Activated naive CD8-positive, alpha-beta T cell treated with anti-CD3 and anti-CD28 coated beads for 36 hours (primary cell): ENCODE results near the gene IER3IP1. TPM values are rescaled to one million over a fixed set of nuclear protein-coding genes. Genes with fewer than 3 reads are reported as not detected.
"Not testable (repeated sequence)": the region's sequence is repeated elsewhere in the genome, so short reads cannot be mapped to it uniquely, and the experiment has no call there.

ENCODE experiments used
- DNase-seq: peaks from one replicate; pipeline ENCODE4 v3.0.0; 2021
- H3K27ac Mint-ChIP-seq: one replicate; pipeline ENCODE4 v1.8.0; 2022; ENCODE audit warnings: mild to moderate bottlenecking, moderate library complexity, mixed read lengths
- H3K27me3 Mint-ChIP-seq: one replicate; pipeline ENCODE4 v1.8.0; 2022; ENCODE audit warnings: mild to moderate bottlenecking, mixed read lengths
- H3K36me3 Mint-ChIP-seq: one replicate; pipeline ENCODE4 v1.8.0; 2021; ENCODE audit warnings: mild to moderate bottlenecking, mixed read lengths
- H3K4me1 Mint-ChIP-seq: one replicate; pipeline ENCODE4 v1.8.0; 2021; ENCODE audit warnings: mixed read lengths
- H3K4me3 Mint-ChIP-seq: one replicate; pipeline ENCODE4 v1.8.0; 2022; ENCODE audit warnings: mild to moderate bottlenecking, moderate library complexity, mixed read lengths
- H3K9me3 Mint-ChIP-seq: one replicate; pipeline ENCODE4 v1.8.0; 2022; ENCODE audit warnings: mixed read lengths
- total RNA-seq, 2 experiments: library from RNA; stranded (reverse); gene quantifications; one replicate each; pipeline ENCODE4 v1.2.3, GENCODE V29; 2021

The IER3IP1 gene, protein sequence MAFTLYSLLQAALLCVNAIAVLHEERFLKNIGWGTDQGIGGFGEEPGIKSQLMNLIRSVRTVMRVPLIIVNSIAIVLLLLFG
- 10 to 100 TPM; 15.4 to 15.6 TPM for total RNA-seq

DNA sequence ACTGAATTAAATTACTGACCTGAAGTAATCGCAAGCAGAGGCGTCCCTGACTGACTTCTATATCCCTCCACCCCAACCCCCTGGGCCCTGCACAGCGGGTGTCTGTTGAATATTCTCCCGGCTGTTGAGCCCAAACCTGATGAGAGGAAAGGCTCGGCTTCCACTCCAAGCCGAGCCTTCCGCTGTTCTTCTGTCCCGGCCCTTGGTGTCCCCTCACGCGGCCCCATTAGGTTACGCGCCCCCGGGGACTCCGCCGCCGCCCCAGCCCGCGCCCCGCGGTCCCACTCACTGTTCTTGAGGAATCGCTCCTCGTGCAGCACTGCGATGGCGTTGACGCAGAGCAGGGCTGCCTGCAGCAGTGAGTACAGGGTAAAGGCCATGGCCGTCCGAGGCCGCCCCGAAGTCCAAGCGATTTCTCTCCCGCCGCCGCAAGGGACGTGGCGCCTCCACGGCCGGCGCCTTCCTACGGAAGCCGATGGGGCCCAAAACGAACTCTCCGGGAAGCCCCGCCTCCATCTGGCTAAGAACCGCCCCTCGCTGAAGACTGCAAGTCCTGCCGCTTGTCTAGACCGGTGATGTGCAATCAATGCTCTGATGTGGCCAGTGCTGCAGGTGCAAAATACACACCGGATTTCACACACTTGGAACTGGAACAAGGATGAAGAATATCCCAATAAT, at the start of gene IER3IP1:
TSS of gene IER3IP1 (minus strand) at position 467 of the 678 bp plus-strand sequence. CDS start at position 380, 87 bp downstream.
- H3K4me3 Mint-ChIP-seq, result no peak within 1 kb of the TSS
- peaks cover 2% of the 10 kb centered on the region for H3K36me3 Mint-ChIP-seq
- H3K27ac Mint-ChIP-seq, result peak within 1 kb of the TSS; percentile 70
- H3K27me3 Mint-ChIP-seq, result no peaks in the 10 kb centered on the region
- peaks cover 10% of the 10 kb centered on the region for H3K4me1 Mint-ChIP-seq
- no peaks in the 10 kb centered on the region for H3K9me3 Mint-ChIP-seq
- peak; percentile 87 for DNase-seq

GRCh38 chr18:47215554-47216138, 39.5 kb upstream of the IER3IP1 start:
- DNase-seq, result peak; percentile 17
- H3K27ac Mint-ChIP-seq, result no peak overlapping the region
- H3K4me1 Mint-ChIP-seq, result no peaks in the 10 kb centered on the region
- H3K9me3 Mint-ChIP-seq, result no peaks in the 10 kb centered on the region
- peaks cover 55% of the 10 kb centered on the region for H3K27me3 Mint-ChIP-seq
- H3K36me3 Mint-ChIP-seq, result no peaks in the 10 kb centered on the region
- no peak overlapping the region for H3K4me3 Mint-ChIP-seq

GRCh38 chr18:47209171-47209570, 33.0 kb upstream of the IER3IP1 start:
- Mint-ChIP-seq H3K36me3 (no peaks in the 10 kb centered on the region), H3K27ac (no peak overlapping the region), H3K27me3 (peaks cover 62% of the 10 kb centered on the region), H3K4me3 (no peak overlapping the region), H3K9me3 (no peaks in the 10 kb centered on the region), H3K4me1 (no peaks in the 10 kb centered on the region)
- no peak for DNase-seq

DNA sequence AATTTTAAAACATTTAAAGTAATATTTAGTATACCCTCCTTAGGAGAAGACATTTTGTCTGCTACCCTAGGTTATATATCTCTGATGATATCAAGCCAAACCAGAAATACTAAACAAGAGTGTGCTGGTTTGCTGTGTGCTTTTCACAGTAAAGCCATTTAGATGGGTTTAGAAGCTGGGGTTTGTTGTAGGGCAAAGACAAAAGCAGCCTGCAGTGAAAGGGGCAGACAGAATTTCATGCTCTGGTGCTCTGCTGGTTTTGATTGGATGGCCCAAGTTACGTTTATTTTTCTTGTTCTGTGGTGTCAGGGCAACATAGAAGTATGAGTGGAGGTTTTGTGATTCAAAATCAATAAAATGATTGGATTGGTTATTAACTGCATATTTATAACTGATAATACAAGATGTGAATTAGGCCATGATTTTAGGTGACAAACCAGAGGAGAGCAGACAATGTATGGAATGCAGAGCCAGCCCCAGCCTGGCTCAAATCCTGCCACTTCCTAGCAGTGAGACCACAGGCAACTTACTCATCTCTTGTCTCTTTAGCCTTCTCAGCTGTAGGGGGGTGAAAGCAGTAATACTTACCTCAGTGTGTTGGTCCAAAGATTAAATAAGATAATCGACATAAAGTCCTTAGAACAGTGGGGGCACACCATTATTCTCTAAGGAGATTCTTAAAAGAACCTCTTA, 30.9 kb upstream of the IER3IP1 start:
- Mint-ChIP-seq H3K4me3 (no peak overlapping the region), H3K27ac (no peak overlapping the region), H3K36me3 (no peaks in the 10 kb centered on the region), H3K27me3 (peaks cover 46% of the 10 kb centered on the region), H3K9me3 (no peaks in the 10 kb centered on the region), H3K4me1 (no peaks in the 10 kb centered on the region)
- DNase-seq, result no peak

DNA sequence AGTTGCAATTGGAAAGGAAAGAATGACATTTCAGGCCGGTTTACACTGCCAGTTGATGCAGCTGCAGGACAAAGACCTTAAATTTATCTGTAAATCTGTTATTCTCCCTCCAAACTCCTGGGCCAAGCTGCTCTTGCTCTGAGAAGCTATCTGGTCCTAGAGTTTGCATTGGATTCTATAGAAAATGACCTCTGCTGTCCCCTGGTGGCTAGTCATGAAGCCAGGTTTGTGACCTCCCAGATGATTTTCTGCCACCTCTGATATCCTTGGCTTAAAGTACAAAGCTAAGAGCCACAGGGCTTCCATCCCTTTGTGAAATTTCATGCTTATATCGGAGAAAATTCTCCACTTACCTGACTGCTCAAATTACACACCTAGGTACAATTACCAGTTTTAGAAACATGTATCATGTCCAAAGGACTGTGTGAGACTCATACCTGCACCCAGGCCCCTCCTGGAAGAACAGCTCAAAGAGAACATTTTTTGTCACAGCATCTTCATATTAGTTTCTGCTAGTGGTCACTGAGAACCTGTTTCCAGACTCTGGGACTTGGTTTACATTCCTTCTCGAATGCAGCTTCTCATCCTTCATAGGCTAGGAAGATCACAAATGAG, 28.9 kb upstream of the IER3IP1 start:
- Mint-ChIP-seq H3K27ac (no peak overlapping the region), H3K9me3 (no peaks in the 10 kb centered on the region), H3K27me3 (peaks cover 32% of the 10 kb centered on the region)

DNA sequence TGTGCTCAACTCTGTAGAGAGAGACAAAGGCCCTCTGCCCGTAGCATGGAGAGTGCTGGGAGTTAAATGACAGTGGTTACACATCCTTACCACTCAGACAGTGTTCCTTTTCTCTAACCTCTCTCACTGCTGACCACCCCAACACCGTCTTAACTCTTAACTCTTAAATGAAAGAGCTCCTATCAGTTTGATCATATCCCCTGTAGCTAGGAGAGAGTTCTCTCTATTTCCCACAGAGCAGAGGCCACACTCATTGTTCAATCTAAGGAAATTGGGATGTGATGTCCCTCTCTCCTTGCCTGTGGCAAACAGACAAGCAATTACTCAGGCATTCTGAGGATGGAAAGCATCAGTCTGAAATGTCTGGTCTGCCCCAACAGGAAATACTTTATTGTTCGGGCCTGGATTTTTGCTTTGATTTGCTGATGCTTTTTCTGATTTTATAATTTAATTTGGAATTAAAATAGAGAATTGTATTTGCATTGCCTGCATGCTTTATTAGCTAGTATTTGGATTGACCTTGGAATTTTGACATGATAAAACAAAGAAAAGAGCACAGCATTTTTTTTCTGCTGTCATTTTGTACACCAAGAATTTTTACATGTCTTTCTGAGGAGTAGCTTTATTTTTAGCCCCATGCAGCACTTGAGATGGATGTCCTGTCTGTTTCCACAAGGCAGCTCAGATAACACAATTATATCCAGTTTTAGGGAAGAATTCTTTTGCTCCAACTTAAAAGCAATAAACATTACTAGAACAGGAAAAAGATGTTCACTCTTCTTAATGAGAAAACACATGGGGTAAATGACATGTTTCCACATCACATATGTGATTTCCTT, 27.7 kb upstream of the IER3IP1 start:
- Mint-ChIP-seq H3K27me3 (peaks cover 24% of the 10 kb centered on the region), H3K4me3 (no peak overlapping the region), H3K27ac (no peak overlapping the region), H3K9me3 (no peaks in the 10 kb centered on the region), H3K36me3 (no peaks in the 10 kb centered on the region), H3K4me1 (no peaks in the 10 kb centered on the region)
- no peak for DNase-seq

More for the DNA sequence above, 28.9 kb upstream of the IER3IP1 start:
- peak; percentile 7 for DNase-seq
- H3K4me1 Mint-ChIP-seq, result no peaks in the 10 kb centered on the region
- H3K36me3 Mint-ChIP-seq, result no peaks in the 10 kb centered on the region
- H3K4me3 Mint-ChIP-seq, result no peak overlapping the region

DNA sequence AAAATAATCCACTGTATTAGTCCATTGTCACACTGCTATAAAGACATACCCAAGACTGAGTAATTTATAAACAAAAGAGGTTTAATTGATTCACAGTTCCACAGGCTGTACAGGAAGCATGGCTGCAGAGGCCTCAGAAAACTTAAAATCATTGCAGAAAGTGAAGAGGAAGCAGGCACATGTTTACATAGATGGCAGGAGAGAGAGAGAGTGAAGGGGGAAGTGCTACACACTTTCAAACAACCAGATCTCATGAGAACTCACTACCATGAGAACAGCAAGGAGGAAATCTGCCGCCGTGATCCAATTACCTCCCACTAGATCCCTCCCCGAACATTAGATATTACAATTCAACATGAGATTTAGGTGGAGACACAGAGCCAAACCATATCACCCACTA, 19.8 kb upstream of the IER3IP1 start:
- H3K27me3 Mint-ChIP-seq, result peaks cover 24% of the 10 kb centered on the region
- not testable (repeated sequence) for H3K4me1 Mint-ChIP-seq, H3K9me3 Mint-ChIP-seq, DNase-seq, H3K27ac Mint-ChIP-seq, H3K36me3 Mint-ChIP-seq, H3K4me3 Mint-ChIP-seq

GRCh38 chr18:47191961-47192360, 15.8 kb upstream of the IER3IP1 start:
- Mint-ChIP-seq H3K27ac (no peak overlapping the region), H3K4me1 (no peaks in the 10 kb centered on the region), H3K36me3 (no peaks in the 10 kb centered on the region), H3K9me3 (no peaks in the 10 kb centered on the region), H3K4me3 (no peak overlapping the region), H3K27me3 (peaks cover 28% of the 10 kb centered on the region)
- DNase-seq, result no peak

- Mint-ChIP-seq H3K4me1 (no peaks in the 10 kb centered on the region), H3K27ac (no peak overlapping the region), H3K9me3 (peaks cover 9% of the 10 kb centered on the region), H3K27me3 (peaks cover 16% of the 10 kb centered on the region), H3K4me3 (no peak overlapping the region), H3K36me3 (no peaks in the 10 kb centered on the region)
- no peak for DNase-seq
These were observed 11.6 kb upstream of the IER3IP1 start for GRCh38 chr18:47187721-47188120.

GRCh38 chr18:47184419-47185050, 8.4 kb upstream of the IER3IP1 start:
- Mint-ChIP-seq H3K4me3 (no peak overlapping the region), H3K27ac (no peak overlapping the region), H3K36me3 (no peaks in the 10 kb centered on the region), H3K27me3 (peaks cover 10% of the 10 kb centered on the region), H3K9me3 (peaks cover 9% of the 10 kb centered on the region), H3K4me1 (no peaks in the 10 kb centered on the region)
- no peak for DNase-seq

DNA sequence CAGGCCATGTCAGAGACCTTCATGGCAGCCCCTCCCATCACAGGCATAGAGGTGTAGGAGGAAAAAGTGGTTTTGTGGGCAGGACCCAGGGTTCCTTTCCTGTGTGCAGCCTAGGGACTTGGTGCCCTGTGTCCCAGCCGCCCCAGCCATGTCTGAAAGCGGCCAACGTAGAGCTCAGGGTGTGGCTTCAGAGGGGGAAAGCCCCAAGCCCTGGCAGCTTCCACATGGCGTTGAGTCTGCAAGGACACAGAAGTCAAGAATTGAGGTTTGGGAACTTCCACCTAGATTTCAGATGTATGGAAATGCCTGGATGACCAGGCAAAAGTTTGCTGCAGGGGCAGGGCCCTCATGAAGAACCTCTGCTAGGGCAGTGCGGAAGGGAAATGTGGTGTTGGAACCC, 6.0 kb upstream of the IER3IP1 start:
- not testable (repeated sequence) for H3K4me1 Mint-ChIP-seq, H3K27me3 Mint-ChIP-seq, DNase-seq, H3K9me3 Mint-ChIP-seq, H3K36me3 Mint-ChIP-seq, H3K4me3 Mint-ChIP-seq, H3K27ac Mint-ChIP-seq

DNA sequence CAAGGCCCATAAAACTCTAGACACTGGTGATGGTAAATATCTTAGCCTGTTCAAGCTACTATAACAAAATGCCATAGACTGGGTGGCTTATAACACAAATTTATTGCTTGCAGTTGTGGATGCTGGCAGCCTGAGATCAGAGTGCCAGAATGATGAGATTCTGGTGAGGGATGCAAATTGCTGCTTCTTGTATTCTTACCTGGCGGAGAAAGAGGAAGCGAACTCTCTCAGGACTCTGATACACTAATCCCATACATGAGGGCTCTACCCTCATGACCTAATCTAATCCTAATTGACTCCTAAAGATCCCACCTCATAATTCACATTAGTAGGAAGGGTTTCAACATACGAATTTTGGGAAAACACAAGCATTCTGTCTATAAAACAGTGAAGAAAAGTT, 4.6 kb upstream of the IER3IP1 start:
- Mint-ChIP-seq H3K4me3 (no peak overlapping the region), H3K9me3 (peaks cover 9% of the 10 kb centered on the region), H3K4me1 (peaks cover 2% of the 10 kb centered on the region), H3K27ac (no peak overlapping the region), H3K36me3 (no peaks in the 10 kb centered on the region), H3K27me3 (no peaks in the 10 kb centered on the region)
- no peak for DNase-seq

DNA sequence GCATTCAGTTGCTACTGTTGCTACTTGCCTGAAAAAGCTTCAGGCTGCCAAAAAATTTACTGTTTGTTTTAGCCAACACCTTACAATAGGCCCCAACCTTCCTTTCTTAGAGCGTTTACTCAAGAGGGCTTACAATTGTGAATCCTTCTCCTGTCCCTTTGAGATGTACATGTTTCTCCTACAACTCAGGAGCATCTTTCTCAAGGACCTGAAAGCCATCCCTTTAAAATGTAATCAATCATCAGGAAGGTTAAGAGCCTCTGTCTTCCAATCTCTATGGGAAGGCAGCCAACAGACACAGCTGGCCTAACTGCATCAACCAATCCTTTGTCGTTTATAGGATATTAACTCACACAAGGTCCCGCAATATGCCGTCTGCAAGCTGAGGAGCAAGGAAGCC, 3.4 kb upstream of the IER3IP1 start:
- no peaks in the 10 kb centered on the region for H3K27me3 Mint-ChIP-seq
- H3K4me3 Mint-ChIP-seq, result no peak overlapping the region
- DNase-seq, result no peak
- no peak overlapping the region for H3K27ac Mint-ChIP-seq
- peaks cover 4% of the 10 kb centered on the region for H3K4me1 Mint-ChIP-seq
- H3K9me3 Mint-ChIP-seq, result peaks cover 5% of the 10 kb centered on the region
- peaks cover 2% of the 10 kb centered on the region for H3K36me3 Mint-ChIP-seq

DNA sequence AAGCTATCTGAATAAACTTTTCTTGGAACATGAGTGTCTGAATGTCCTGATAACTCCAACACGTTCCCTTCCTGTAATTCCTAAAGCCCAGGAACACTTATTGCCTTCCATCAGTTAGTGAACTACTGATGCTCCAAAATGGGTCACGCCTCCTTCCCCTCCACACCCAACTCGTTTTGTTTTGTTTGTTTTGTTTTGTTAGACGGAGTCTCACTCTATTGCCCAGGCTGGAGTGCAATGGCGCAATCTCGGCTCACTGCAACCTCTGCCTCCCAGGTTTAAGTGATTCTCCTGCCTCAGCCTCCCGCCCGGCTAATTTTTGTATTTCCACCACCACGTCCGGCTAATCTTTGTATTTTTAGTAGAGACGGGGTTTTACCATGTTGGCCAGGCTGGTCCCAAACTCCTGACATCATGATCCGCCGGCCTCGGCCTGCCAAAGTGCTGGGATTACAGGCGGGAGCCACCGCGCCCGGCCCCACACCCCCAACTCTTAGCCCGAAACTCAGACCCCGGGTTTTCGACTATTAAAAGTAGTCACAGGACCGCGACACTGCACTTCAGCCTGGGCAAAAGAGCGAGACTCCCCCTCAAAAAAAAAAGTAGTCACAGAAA, 774 bp downstream of the IER3IP1 start:
- no peaks in the 10 kb centered on the region for H3K27me3 Mint-ChIP-seq
- no peak overlapping the region for H3K4me3 Mint-ChIP-seq
- H3K9me3 Mint-ChIP-seq, result no peaks in the 10 kb centered on the region
- H3K36me3 Mint-ChIP-seq, result peaks cover 2% of the 10 kb centered on the region
- H3K4me1 Mint-ChIP-seq, result peaks cover 10% of the 10 kb centered on the region
- no peak for DNase-seq
- H3K27ac Mint-ChIP-seq, result peak overlapping the region; percentile 70
